Brain microvascular endothelial cell (primary cell): Measurements from ENCODE around the gene HES3.

ENCODE experiments used
- DNase-seq: peaks from one replicate; pipeline ENCODE4 v3.0.0-alpha.2; 2020
- H3K27ac ChIP-seq: fragments of 250-450 bp; sonication (Bioruptor Pico); 2 replicates; pipeline ENCODE4 v1.5.1; 2020; ENCODE audit warnings: mild to moderate bottlenecking, moderate library complexity
- H3K27me3 ChIP-seq: fragments of 250-450 bp; sonication (Bioruptor Pico); replicated peaks from 2 replicates; pipeline ENCODE4 v1.5.1; 2020; ENCODE audit warnings: mild to moderate bottlenecking
- H3K36me3 ChIP-seq: fragments of 250-450 bp; sonication (Bioruptor Pico); replicated peaks from 2 replicates; pipeline ENCODE4 v1.5.1; 2020; ENCODE audit warnings: mild to moderate bottlenecking
- H3K4me3 ChIP-seq: 2 replicates; pipeline ENCODE4 v1.5.1; 2011; ENCODE audit warnings: low read depth, mild to moderate bottlenecking, control low read depth, low read length, moderate library complexity
- CTCF ChIP-seq: IDR thresholded peaks from 2 replicates; pipeline ENCODE4 v1.5.1; 2011; ENCODE audit warnings: low read depth, mild to moderate bottlenecking, moderate library complexity, low read length, control low read depth, inconsistent platforms; ENCODE audit errors: missing control alignments
- in situ Hi-C: cut with HindIII; loops from 2 replicates; pipeline ENCODE4 v1.10.0; 2017; ENCODE audit warnings: low sequenced_read_pairs, low pct_ligation_motif_present

Gene HES3

DNA sequence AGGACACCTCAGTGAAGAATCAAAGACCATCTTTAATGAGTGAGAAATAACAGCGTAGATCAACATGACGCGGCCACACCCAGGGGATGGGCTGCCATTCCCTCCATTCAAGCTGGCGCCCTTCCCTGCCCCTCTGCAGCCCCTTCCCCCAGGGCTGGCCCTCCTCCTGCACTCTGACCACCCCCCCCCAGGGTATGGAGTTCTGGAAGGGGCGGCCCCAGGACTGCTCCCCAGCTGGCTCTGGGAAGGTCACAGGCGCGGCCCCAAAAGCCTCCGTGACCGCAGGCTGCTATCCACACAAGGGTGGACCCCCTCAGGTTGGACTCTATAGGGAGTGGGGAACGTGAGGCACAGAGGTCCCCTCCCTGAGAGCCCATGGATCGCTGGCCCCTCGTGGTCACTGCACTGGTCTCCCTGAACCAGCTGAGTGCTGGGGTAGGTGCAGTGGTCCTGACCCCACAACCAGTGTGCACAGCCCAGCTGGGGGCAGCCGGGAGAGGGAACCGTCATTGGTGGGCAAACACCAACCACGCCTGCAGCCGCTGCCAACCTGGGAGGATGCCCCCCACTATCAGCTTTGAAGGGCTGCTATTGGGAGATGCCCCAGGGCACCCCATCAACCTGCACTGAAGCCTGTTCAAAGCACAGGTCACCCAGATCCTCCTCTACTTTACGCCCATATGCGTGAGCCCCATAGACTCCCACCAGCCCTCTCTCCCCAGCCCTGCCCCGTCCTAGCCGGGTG, 33.0 kb downstream of the HES3 start:
- DNase-seq: no peak
- H3K36me3 ChIP-seq: no peaks in the 10 kb centered on the region
- no peak overlapping the region for H3K4me3 ChIP-seq
- H3K27ac ChIP-seq: no peak overlapping the region
- in situ Hi-C loops: no loop called here
- H3K27me3 ChIP-seq: no peaks in the 10 kb centered on the region
- no peak for TF ChIP-seq CTCF

- H3K36me3 ChIP-seq: no peaks in the 10 kb centered on the region
- DNase-seq: no peak
- no peak overlapping the region for H3K4me3 ChIP-seq
- in situ Hi-C loops: no loop called here
- no peaks in the 10 kb centered on the region for H3K27me3 ChIP-seq
- TF ChIP-seq CTCF: no peak
- no peak overlapping the region for H3K27ac ChIP-seq
Observed at GRCh38 chr1:6278263-6278662, 34.3 kb downstream of the HES3 start.

DNA sequence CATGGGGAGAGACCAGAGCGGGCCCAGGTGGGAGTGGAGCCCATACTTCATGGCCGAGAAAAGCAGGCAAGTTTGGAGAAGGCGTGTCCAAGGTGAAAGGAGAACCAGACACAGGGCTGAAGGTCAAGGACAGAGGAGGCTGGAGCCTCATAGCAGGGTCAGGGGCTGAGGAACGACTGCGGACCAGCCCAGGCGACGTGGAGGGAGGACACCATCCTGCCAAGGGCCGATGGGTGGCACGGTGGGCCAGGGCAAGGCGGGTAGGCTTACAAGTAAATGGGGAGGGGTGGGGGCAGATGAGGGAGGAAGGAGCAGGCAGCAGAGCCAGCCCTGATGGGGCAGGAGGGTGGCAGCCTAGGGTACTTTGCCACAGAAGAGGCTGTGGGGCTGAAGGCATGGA, 35.1 kb downstream of the HES3 start:
- Histone ChIP-seq H3K27ac (no peak overlapping the region), H3K36me3 (no peaks in the 10 kb centered on the region), H3K27me3 (no peaks in the 10 kb centered on the region), H3K4me3 (no peak overlapping the region)
- DNase-seq: no peak
- no peak for TF ChIP-seq CTCF
- in situ Hi-C loops: no loop called here

- Histone ChIP-seq H3K27me3 (no peaks in the 10 kb centered on the region), H3K4me3 (no peak overlapping the region), H3K27ac (no peak overlapping the region), H3K36me3 (no peaks in the 10 kb centered on the region)
- no peak for TF ChIP-seq CTCF
- DNase-seq: no peak
- in situ Hi-C loops: no loop called here
Observed at GRCh38 chr1:6279613-6280383, 35.8 kb downstream of the HES3 start.

GRCh38 chr1:6280761-6281451, 36.9 kb downstream of the HES3 start:
- in situ Hi-C loops: no loop called here
- peak; percentile 69 for TF ChIP-seq CTCF
- Histone ChIP-seq H3K36me3 (no peaks in the 10 kb centered on the region), H3K27ac (no peak overlapping the region), H3K27me3 (no peaks in the 10 kb centered on the region), H3K4me3 (no peak overlapping the region)
- DNase-seq: no peak
